Measurements from ENCODE around the gene HPS6. TPM values are rescaled to one million over a fixed set of nuclear protein-coding genes. Genes with fewer than 3 reads are reported as not detected.

HPS6 gene
- total RNA-seq, 4 donors from 2014 or later, result 12.7 to 21.8 (median 19.4) TPM

DNA sequence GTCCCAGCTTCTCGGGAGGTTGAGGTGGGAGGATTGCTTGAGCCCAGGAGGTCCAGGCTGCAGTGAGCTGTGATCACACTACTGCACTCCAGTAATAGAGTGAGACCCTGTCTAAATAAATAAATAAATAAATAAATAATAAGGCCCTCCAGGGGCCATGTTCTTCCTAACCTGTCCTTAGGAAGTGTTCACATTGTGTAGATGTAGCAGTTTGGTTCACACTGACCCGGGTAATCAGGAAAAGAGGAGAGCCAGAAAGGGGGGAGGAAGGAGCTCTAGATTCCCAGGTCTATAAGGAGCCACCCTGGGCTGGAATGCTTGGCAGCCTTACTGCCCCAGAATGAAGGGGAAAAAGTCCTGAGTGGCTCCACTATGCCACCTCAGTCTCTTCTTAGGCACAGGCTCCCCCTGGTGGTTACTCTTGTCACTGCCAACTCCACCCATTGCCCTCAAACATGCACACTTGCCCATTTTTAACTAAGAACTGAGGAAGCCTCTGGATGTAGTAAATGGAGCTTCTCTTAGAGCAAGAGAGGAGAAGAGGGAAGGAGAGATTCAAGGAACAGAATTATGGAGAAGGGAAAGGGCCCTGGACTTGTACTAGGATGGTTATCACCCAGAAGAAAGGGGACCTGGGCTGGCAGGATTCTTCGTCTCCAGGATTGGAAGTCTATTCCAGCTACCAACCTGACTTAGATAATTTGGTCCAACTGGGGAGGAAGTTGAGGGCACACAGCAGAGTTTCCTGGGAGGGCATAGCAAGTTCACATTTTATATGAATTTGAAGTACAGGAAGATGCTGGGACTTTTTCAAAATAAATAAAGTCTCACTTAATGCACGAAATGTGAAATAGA is 7.8 kb downstream of the HPS6 start:
- in situ Hi-C loops (cut with MboI; ENCODE audit: low sequenced_read_pairs in 4 of 4), result loop anchor here in 2 of 4 donors (10.0 kb wide), 2 partner anchors 228 to 238 kb away; partner anchors contain the start of gene KCNIP2 (in 1 of the 2)

DNA sequence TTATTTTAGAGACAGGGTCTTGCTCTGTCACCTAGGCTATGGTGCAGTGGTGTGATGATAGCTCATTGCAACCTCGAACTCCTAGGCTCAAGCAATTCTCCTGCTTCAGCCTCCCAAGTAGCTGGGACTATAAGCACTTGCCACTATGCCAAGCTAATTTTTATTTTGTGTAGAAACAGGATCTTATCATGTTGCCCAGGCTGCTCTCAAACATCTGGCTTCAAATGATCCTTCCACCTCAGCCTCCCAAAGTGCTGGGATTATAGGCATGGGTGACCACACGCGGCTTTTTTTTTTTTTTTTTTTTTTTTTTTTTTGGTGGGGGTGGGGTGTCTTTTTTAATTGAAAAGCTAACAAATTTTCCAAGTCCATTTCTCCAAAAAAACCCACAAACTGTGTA is 18.4 kb downstream of the HPS6 start:
- H3K27ac ChIP-seq, result no peak overlapping the region
- DNase-seq (no peak), ATAC-seq (no peak)
- H3K36me3 ChIP-seq, result no peaks in the 10 kb centered on the region
- no peak for TF ChIP-seq POLR2A (IDR thresholded peaks at IDR 0.05)
- TF ChIP-seq, protein P1, sequence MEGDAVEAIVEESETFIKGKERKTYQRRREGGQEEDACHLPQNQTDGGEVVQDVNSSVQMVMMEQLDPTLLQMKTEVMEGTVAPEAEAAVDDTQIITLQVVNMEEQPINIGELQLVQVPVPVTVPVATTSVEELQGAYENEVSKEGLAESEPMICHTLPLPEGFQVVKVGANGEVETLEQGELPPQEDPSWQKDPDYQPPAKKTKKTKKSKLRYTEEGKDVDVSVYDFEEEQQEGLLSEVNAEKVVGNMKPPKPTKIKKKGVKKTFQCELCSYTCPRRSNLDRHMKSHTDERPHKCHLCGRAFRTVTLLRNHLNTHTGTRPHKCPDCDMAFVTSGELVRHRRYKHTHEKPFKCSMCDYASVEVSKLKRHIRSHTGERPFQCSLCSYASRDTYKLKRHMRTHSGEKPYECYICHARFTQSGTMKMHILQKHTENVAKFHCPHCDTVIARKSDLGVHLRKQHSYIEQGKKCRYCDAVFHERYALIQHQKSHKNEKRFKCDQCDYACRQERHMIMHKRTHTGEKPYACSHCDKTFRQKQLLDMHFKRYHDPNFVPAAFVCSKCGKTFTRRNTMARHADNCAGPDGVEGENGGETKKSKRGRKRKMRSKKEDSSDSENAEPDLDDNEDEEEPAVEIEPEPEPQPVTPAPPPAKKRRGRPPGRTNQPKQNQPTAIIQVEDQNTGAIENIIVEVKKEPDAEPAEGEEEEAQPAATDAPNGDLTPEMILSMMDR (IDR thresholded peaks at IDR 0.05 in 4 of 5, conservative IDR thresholded peaks at IDR 0.05 in 1 of 5), result no peak
- intact Hi-C loops (cut with DNase I; ENCODE audit: low total_unique reads), result no loop called here
- no peak overlapping the region for H3K4me3 ChIP-seq
- H3K4me1 ChIP-seq, result no peaks in the 10 kb centered on the region
- in situ Hi-C loops (cut with MboI; ENCODE audit: low sequenced_read_pairs in 4 of 4), result no loop called here
- H3K9me3 ChIP-seq, result no peaks in the 10 kb centered on the region
- no peaks in the 10 kb centered on the region for H3K27me3 ChIP-seq

More for the DNA sequence above, 7.8 kb downstream of the HPS6 start:
- no peak overlapping the region for H3K27ac ChIP-seq
- intact Hi-C loops (cut with DNase I; ENCODE audit: low total_unique reads), result loop anchor here (1.0 to 5.0 kb wide), 2 partner anchors 186 to 233 kb away; no protein-coding TSS in a partner anchor
- peaks cover 14 to 17% of the 10 kb centered on the region in 2 donors for H3K4me1 ChIP-seq
- DNase-seq (peak; percentile 47 to 72), ATAC-seq (peak; percentile 80 to 89)
- H3K27me3 ChIP-seq, result no peaks in the 10 kb centered on the region
- H3K9me3 ChIP-seq, result no peaks in the 10 kb centered on the region
- TF ChIP-seq, protein P1 (IDR thresholded peaks at IDR 0.05 in 4 of 5, conservative IDR thresholded peaks at IDR 0.05 in 1 of 5), result peak; percentile 70 to 92 (median 86)
- TF ChIP-seq POLR2A (IDR thresholded peaks at IDR 0.05), result no peak
- no peaks in the 10 kb centered on the region for H3K36me3 ChIP-seq
- no peak overlapping the region for H3K4me3 ChIP-seq

DNA sequence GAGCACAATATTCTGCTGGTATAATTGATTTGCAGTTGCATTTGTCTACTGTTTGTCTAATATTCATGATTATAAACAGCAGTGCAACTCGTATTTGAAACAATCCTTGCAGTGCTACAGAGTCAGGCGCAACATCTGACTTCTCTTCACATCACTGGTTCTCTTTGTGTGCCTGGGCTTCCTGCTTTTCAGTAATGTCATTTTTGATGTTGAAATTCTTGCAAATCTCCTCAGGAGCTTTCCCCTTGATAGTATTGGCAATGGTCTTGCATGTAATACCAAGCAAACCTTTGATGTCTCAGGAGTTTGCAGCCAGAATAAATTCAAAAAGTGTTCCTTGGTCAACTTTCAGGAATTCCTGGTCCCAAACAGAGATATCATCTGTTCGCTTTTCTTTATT is 20.2 kb downstream of the HPS6 start:
- ATAC-seq, result no peak
- Histone ChIP-seq H3K27ac (no peak overlapping the region), H3K4me1 (no peaks in the 10 kb centered on the region), H3K4me3 (no peak overlapping the region), H3K9me3 (no peaks in the 10 kb centered on the region), H3K36me3 (no peaks in the 10 kb centered on the region), H3K27me3 (no peaks in the 10 kb centered on the region)
- intact Hi-C loops (cut with DNase I; ENCODE audit: low total_unique reads), result no loop called here
- in situ Hi-C loops (cut with MboI; ENCODE audit: low sequenced_read_pairs in 4 of 4), result no loop called here
- TF ChIP-seq, protein P1 (IDR thresholded peaks at IDR 0.05 in 4 of 5, conservative IDR thresholded peaks at IDR 0.05 in 1 of 5), result no peak
- TF ChIP-seq POLR2A (IDR thresholded peaks at IDR 0.05), result no peak
- DNase-seq, result no peak

DNA sequence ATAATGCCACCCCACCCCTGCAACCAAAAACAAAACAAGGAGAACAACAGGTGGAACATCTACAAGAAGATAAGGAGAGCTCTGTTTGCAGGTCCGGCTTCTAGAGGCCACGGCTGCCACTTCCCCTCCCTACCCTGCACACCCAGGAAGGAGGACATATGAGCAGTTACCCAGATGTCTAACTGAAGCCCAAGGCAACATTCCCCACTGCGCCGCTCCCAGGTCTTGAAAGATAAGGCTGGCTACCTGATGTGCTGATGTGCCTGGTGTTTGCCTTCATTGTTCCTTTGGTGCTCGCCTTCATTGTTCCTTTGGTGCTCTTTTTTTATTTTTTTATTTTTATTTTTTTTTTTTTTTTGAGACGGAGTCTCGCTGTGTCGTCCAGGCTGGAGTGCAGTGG is 21.0 kb downstream of the HPS6 start:
- Histone ChIP-seq H3K27me3 (no peaks in the 10 kb centered on the region), H3K4me1 (no peaks in the 10 kb centered on the region), H3K9me3 (no peaks in the 10 kb centered on the region), H3K36me3 (no peaks in the 10 kb centered on the region), H3K4me3 (no peak overlapping the region), H3K27ac (no peak overlapping the region)
- intact Hi-C loops (cut with DNase I; ENCODE audit: low total_unique reads), result no loop called here
- DNase-seq, result no peak
- TF ChIP-seq POLR2A (IDR thresholded peaks at IDR 0.05), result no peak
- TF ChIP-seq, protein P1 (IDR thresholded peaks at IDR 0.05 in 4 of 5, conservative IDR thresholded peaks at IDR 0.05 in 1 of 5), result no peak
- in situ Hi-C loops (cut with MboI; ENCODE audit: low sequenced_read_pairs in 4 of 4), result no loop called here
- no peak for ATAC-seq
